Ascending aorta (tissue), 2 donors: ENCODE results near the gene CACNA2D3. TPM values are rescaled to one million over a fixed set of nuclear protein-coding genes. Genes with fewer than 3 reads are reported as not detected.

Experiments used
- DNase-seq, 2 donors: peaks; one replicate each; pipeline ENCODE4 v3.0.0-alpha.2; 2019; ENCODE audit warnings: low spot score in 2 of 2
- H3K27ac ChIP-seq, 2 donors: fragments of 200-600 bp; sonication (generic); one replicate each; pipeline ENCODE4 v1.5.1; 2016 to 2017; ENCODE audit warnings: mild to moderate bottlenecking in 1 of 2
- H3K27me3 ChIP-seq: fragments of 200-600 bp; sonication (generic); one replicate; pipeline ENCODE4 v1.5.1; 2017
- H3K36me3 ChIP-seq, 2 donors: fragments of 200-600 bp; sonication (generic); one replicate each; pipeline ENCODE4 v1.5.1; 2016
- H3K4me1 ChIP-seq, 2 donors: fragments of 200-600 bp; sonication (generic); one replicate each; pipeline ENCODE4 v1.5.1; 2016 to 2017; ENCODE audit warnings: mild to moderate bottlenecking in 1 of 2
- H3K4me3 ChIP-seq, 2 donors: fragments of 200-600 bp; sonication (generic); one replicate each; pipeline ENCODE4 v1.5.1; 2016 to 2017; ENCODE audit warnings: mild to moderate bottlenecking in 1 of 2
- H3K9me3 ChIP-seq, 2 donors: fragments of 200-600 bp; sonication (generic); one replicate each; pipeline ENCODE4 v1.5.1; 2016
- intact Hi-C: fragments of 100-400 bp; cut with DNase I; formaldehyde crosslinking; loops from one replicate; pipeline ENCODE4 v1.15.1; 2023
- total RNA-seq: library from RNA; depleted of rRNA; stranded (reverse); fragments of >200 nt; gene quantifications from one replicate; pipeline ENCODE4 v1.1.0, GENCODE V29; 2016
- TF ChIP-seq, protein P1 (sequence below), 3 experiments: fragments of 200-600 bp in 2 of 3; fragments of 450-650 bp in 1 of 3; sonication (generic) in 2 of 3; IDR thresholded peaks; one replicate each; pipeline ENCODE4 v1.5.1; 2016 to 2019; ENCODE audit warnings: antibody characterized with exemption in 3 of 3, mild to moderate bottlenecking in 1 of 3, moderate library complexity in 1 of 3

The CACNA2D3 gene
- total RNA-seq, 1 donor from 2014 or later = not detected

DNA sequence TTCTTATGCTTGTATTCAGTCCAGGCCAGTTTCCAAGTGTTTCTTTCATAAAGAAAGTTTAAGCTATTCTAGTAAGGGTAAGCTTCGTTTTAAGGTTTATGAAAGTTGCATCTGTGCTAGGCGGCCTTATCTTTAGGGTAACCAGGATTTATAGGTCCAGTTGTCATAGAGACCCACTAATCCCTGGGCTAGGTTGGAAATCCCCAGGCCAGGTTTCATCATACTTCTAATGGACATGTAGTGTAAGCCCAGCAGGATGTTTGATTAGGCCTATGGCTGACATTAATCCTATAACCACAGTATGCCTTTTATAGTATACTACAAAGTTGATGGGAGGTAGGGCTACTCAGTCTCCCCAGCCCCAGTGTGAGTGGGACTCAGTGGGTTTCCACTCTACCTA, 312.4 kb downstream of the CACNA2D3 start:
- intact Hi-C loops = no loop called here

DNA sequence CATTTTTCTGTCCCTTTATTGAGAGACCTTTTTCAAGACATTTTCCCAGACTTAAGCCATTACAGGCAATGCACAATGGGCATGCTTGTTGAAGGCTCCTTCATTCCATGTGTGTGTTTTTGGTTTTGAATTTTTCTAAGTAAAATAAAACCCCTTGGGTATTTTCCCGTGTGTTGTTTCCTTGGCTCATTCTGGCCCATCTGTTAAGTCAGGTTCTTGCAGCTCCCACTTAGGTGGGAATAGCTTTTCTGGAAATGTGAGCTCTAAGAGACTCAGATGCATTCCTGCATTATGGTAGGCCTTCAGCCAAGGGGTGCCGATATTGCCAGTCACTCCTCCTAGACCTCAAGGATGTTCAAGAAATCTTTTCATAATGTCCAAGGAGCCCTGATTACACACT, 314.9 kb downstream of the CACNA2D3 start:
- no peak overlapping the region for H3K27ac ChIP-seq
- TF ChIP-seq, protein P1, sequence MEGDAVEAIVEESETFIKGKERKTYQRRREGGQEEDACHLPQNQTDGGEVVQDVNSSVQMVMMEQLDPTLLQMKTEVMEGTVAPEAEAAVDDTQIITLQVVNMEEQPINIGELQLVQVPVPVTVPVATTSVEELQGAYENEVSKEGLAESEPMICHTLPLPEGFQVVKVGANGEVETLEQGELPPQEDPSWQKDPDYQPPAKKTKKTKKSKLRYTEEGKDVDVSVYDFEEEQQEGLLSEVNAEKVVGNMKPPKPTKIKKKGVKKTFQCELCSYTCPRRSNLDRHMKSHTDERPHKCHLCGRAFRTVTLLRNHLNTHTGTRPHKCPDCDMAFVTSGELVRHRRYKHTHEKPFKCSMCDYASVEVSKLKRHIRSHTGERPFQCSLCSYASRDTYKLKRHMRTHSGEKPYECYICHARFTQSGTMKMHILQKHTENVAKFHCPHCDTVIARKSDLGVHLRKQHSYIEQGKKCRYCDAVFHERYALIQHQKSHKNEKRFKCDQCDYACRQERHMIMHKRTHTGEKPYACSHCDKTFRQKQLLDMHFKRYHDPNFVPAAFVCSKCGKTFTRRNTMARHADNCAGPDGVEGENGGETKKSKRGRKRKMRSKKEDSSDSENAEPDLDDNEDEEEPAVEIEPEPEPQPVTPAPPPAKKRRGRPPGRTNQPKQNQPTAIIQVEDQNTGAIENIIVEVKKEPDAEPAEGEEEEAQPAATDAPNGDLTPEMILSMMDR (IDR thresholded peaks at IDR 0.05) = no peak
- H3K9me3 ChIP-seq = no peaks in the 10 kb centered on the region
- H3K4me3 ChIP-seq = no peak overlapping the region
- no peaks in the 10 kb centered on the region for H3K27me3 ChIP-seq
- no peak for DNase-seq
- H3K36me3 ChIP-seq = no peaks in the 10 kb centered on the region
- H3K4me1 ChIP-seq = no peaks in the 10 kb centered on the region
- intact Hi-C loops = no loop called here

More for the DNA sequence above, 312.4 kb downstream of the CACNA2D3 start:
- Histone ChIP-seq H3K36me3 (no peaks in the 10 kb centered on the region), H3K4me3 (no peak overlapping the region), H3K9me3 (no peaks in the 10 kb centered on the region), H3K4me1 (no peaks in the 10 kb centered on the region), H3K27ac (no peak overlapping the region), H3K27me3 (no peaks in the 10 kb centered on the region)
- no peak for DNase-seq
- TF ChIP-seq, protein P1 (IDR thresholded peaks at IDR 0.05) = no peak

DNA sequence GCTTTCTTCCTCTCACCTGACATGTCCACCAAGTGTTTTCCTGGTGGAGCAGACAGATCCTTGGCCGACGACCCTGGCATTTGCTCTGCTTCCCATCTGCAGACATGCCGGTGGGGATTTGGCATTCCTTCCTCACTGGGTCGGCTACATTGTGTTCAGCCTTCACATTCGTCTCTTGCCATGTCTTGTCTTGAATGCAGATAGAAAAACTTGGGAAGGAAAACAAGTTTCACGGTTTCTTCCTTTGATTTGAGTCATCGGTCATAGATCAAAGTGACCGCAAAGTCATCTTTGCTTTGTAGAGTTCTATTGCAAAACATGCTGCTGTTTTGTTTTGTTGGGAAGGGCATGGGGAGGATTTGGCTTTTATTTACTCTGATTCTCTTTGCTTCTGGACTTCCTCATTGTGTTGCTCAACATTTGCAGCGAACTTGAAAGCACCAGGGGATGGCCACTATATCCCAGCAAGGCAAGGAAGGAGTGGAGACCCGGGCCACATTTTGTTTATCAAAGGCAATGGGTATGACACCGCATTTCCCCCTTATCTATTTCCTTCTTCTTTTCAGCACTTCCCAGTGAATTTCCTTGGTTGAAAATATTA, 321.3 kb downstream of the CACNA2D3 start:
- Histone ChIP-seq H3K27me3 (no peaks in the 10 kb centered on the region), H3K9me3 (no peaks in the 10 kb centered on the region), H3K36me3 (no peaks in the 10 kb centered on the region), H3K4me1 (peaks cover 0 to 3% of the 10 kb centered on the region in 2 donors), H3K27ac (no peak overlapping the region), H3K4me3 (no peak overlapping the region)
- TF ChIP-seq, protein P1 (IDR thresholded peaks at IDR 0.05) = no peak
- intact Hi-C loops = no loop called here
- no peak for DNase-seq

DNA sequence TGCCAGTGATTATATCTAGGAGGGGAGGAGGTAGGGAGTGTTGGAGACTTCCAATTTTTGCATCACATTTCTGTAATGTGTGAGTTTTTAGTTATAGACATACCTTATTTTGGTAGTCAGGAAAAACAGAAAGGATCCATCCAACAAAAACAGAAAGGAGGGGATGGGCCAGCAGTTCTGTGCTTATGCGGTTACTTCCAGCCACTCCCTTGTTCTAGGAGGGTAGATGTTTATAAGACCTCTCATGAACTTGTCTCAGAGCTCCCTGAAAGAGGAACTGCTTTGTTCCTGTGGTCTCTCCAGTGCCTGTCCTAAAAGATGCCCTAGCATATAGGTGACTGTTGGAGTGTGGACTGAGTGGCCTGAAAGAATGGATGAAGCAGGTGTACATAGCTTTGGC, 323.3 kb downstream of the CACNA2D3 start:
- no peak overlapping the region for H3K27ac ChIP-seq
- intact Hi-C loops = no loop called here

DNA sequence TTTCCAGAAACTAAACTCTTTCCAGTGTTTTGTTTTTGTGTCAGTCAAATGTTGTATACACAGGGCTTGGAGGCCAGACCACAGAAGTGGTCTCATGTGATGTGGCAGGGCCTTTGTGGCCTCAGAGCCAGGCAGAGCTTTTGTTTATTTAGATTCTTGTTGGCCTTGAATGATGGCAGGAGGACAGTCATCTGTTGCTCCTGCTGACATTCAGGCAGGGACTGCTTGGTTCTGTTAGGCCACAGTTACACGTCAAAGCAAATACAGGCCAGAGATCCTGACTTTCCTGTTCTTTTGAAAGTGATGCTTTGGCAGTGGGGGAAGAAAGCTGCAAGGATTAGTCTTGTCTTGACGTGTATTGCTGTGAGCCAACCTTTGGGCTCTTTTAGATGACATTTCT, 325.1 kb downstream of the CACNA2D3 start:
- intact Hi-C loops = no loop called here
- TF ChIP-seq, protein P1 (IDR thresholded peaks at IDR 0.05) = no peak
- H3K27ac ChIP-seq = no peak overlapping the region
- no peaks in the 10 kb centered on the region for H3K27me3 ChIP-seq
- peaks cover 0 to 3% of the 10 kb centered on the region in 2 donors for H3K4me1 ChIP-seq
- no peak overlapping the region for H3K4me3 ChIP-seq
- H3K9me3 ChIP-seq = no peaks in the 10 kb centered on the region
- DNase-seq = no peak
- no peaks in the 10 kb centered on the region for H3K36me3 ChIP-seq

More for the DNA sequence above, 323.3 kb downstream of the CACNA2D3 start:
- TF ChIP-seq, protein P1 (IDR thresholded peaks at IDR 0.05) = no peak
- H3K4me3 ChIP-seq = no peak overlapping the region
- H3K27me3 ChIP-seq = no peaks in the 10 kb centered on the region
- DNase-seq = no peak
- H3K4me1 ChIP-seq = peaks cover 0 to 3% of the 10 kb centered on the region in 2 donors
- no peaks in the 10 kb centered on the region for H3K36me3 ChIP-seq
- H3K9me3 ChIP-seq = no peaks in the 10 kb centered on the region

DNA sequence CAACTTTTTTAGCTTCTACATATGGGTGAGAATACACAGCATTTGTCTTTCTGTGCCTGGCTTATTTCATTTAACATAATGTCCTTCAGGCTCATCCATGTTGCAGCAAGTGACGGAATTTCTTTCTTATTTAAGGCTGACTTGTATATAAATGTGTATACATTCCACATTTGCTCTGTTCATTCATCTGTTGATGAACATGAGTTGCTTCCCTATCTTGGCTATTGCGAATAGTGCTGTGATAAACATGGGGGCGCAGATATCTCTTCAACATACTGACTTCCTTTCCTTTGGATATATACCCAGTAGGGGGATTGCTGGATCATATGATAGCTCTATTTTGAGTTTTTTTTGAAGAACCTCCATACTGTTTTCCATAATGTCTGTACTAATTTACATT, 332.5 kb downstream of the CACNA2D3 start:
- Histone ChIP-seq H3K9me3 (peaks cover 3 to 6% of the 10 kb centered on the region in 2 donors), H3K27me3 (no peaks in the 10 kb centered on the region), H3K27ac (no peak overlapping the region), H3K4me1 (no peaks in the 10 kb centered on the region), H3K36me3 (no peaks in the 10 kb centered on the region), H3K4me3 (no peak overlapping the region)
- TF ChIP-seq, protein P1 (IDR thresholded peaks at IDR 0.05) = no peak
- intact Hi-C loops = no loop called here
- no peak for DNase-seq
